ENCODE results near the gene HRK.

DNA sequence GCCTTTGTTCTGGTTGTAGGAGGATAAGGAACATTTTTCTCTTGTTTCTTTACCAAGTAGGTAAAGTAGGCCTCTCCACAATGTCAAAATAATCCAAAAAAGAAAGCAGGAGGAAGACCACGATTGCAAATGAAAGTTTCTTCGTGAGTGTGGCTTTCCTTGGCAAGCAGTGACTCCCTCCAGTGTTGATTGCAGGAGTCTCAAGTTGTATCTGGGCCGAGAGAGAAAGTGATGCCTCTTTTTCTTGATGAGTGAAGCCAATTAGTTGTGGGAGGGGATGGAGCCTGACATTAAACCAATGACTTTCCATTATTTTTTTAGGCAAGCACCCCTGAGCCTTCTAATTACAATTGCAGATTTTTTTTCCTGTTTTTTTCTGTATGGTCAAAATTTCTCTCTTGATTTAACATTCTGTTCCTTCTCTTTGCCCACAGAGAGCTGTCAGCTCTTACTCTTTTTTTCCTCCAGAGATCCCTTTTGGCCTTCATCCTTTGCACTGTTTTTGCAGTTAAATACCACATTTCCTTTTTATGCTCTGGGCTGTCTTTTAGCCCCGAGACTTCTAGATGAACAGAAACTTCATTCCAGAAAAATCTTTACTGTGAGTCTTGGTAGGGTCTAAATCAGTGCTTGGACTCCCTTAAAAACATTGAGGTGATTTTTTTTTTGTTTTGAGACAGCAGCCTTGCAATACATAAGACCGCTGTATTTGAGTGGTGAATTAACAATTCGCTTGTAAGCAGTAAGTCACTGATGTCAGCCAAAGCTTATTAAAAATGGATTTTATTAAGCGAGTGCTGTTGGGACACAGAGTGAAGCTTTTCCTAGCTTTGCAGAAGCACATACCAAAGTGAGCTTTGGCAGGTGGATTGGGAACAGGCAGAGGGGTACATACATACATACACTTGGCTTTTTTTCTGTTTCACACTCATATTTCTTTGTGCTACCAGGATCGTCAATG, 45.3 kb upstream of the HRK start:
- TF ChIP-seq SUZ12 (IDR thresholded peaks at IDR 0.05) = no peak
- no peak for TF ChIP-seq BHLHE40 (IDR thresholded peaks at IDR 0.05; ENCODE audit: borderline replicate concordance)
- no peak for TF ChIP-seq SP1 (IDR thresholded peaks at IDR 0.05)
- TF ChIP-seq ZNF384 (IDR thresholded peaks at IDR 0.05) = no peak
- TF ChIP-seq ARNT (IDR thresholded peaks at IDR 0.05) = no peak
- TF ChIP-seq FOXK2 (IDR thresholded peaks at IDR 0.05) = no peak
- TF ChIP-seq HDGF (IDR thresholded peaks at IDR 0.05; ENCODE audit: borderline replicate concordance) = no peak
- TF ChIP-seq, protein P1, sequence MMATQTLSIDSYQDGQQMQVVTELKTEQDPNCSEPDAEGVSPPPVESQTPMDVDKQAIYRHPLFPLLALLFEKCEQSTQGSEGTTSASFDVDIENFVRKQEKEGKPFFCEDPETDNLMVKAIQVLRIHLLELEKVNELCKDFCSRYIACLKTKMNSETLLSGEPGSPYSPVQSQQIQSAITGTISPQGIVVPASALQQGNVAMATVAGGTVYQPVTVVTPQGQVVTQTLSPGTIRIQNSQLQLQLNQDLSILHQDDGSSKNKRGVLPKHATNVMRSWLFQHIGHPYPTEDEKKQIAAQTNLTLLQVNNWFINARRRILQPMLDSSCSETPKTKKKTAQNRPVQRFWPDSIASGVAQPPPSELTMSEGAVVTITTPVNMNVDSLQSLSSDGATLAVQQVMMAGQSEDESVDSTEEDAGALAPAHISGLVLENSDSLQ (IDR thresholded peaks at IDR 0.05) = no peak
- TF ChIP-seq CTBP1 (IDR thresholded peaks at IDR 0.05; ENCODE audit: borderline replicate concordance) = no peak
- no peak for TF ChIP-seq FOXM1 (IDR thresholded peaks at IDR 0.05; ENCODE audit: borderline replicate concordance)
- no peak for TF ChIP-seq FOXA1 (IDR thresholded peaks at IDR 0.05)
- no peak for TF ChIP-seq L3MBTL2 (conservative IDR thresholded peaks at IDR 0.05)
- TF ChIP-seq ELF4 (IDR thresholded peaks at IDR 0.05) = no peak
- TF ChIP-seq NFRKB (IDR thresholded peaks at IDR 0.05) = no peak
